Activated naive CD8-positive, alpha-beta T cell treated with anti-CD3 and anti-CD28 coated beads, Interleukin-2, amount 50 U/mL, for 16 hours (primary cell): ENCODE results near the gene RBM12.
"Not testable (repeated sequence)": the region's sequence is repeated elsewhere in the genome, so short reads cannot be mapped to it uniquely, and the experiment has no call there.

ENCODE experiments used
- DNase-seq: peaks from one replicate; pipeline ENCODE4 v3.0.0-alpha.2; 2020; ENCODE audit warnings: low read depth, low spot score

The RBM12 gene

GRCh38 chr20:35699127-35699956 lies 34.6 kb upstream of the RBM12 start, which contains the start of the genes NFS1 and ROMO1:
TSS of gene NFS1 (minus strand) at chr20:35699352. CDS start at chr20:35699288, 64 bp downstream.
TSS of gene ROMO1 (plus strand) at chr20:35699405. CDS start at chr20:35699633, 228 bp downstream.
- DNase-seq: peak; percentile 81

DNA sequence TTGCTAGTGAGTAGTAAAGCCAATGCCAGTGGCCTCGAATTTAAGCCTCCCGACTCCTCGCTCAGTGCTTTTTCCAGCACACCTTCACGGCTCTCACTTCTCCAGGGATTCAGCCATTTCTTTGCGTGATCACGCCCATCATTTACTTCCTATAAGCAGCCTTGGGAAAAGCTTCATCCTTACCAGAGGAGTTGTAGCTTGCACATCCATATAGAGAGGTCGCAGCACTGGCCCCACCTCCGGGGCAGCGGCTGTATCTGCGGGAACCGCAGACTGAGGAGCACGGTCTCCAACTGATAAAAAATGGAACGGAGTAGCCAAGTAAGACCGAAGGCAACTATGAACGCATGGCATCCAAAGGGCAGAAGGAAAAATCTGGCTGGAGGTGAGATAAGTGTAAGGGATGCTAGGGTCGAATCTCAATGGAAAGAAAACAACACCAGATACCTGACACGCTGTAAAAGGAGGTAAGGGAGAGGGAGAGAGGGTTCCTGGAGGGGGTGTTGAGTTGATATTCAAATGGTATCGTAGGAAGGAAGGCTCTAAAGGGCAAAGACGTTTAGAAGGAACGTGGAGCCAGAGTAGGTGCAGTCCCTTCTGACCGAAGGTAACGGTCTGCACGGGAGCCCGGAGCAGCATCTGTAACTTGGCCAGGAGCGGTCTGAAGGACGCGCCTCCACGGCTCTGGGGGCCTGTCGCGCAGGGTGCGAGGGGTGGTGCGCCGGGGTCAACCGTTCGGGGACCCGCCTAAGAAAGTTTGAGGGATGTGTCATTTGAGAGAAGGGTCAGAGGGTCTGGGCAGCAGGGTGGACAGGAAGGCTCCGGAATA lies 33.8 kb upstream of the RBM12 start:
- DNase-seq: no peak

DNA sequence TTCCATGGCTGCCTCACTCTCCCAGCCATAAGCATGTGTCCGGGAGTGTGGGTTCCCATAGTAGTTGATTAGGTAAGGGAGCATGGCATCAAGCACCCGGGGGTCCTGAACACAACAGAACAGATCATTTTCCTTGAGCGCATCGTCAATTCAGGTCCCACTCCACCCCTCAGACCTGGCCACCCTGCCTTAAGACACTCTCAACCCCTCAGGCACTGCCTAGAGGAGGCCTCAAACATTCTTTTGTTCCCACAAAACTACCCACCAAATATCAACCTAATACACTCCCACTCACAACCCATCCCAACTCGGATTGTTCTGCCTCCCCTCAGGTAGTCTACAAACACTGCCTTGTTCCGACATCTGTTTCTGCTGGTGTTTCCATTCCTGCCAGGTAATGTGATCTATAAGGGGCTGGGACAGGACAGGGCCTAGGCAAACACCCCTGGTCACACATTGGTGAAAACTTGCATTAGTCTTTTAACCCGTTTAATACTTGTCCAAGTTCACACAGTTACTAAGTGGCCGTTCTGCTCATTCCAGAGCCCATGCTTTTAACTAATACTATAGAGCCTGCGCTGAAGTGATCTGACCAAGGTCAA lies 33.1 kb upstream of the RBM12 start:
- DNase-seq: no peak

- DNase-seq: no peak
Observed at GRCh38 chr20:35695978-35696377, 31.3 kb upstream of the RBM12 start.

DNA sequence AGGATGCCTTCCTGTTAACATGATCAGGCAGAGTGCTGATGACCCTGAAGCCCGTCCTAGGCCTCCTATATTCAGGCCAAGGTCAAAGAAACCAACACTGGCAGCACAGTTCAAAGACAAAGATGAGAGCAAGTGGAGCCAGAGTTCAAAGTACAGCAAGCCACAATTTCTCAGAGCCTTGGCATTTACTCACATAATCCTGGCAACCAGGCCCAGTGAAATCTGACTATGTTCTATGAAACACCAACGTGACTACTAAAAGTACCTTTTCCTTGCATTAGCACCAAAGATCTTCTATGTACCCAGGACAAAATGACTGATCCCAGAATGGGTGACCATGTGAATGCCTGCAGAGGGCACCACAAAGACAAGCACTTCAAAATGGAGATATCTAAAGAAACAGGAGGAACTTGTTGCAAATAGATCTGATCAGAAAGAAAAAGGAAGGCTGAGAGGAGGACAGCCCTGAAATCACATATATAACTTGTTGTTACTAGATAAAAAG lies 30.6 kb upstream of the RBM12 start:
- no peak for DNase-seq

DNA sequence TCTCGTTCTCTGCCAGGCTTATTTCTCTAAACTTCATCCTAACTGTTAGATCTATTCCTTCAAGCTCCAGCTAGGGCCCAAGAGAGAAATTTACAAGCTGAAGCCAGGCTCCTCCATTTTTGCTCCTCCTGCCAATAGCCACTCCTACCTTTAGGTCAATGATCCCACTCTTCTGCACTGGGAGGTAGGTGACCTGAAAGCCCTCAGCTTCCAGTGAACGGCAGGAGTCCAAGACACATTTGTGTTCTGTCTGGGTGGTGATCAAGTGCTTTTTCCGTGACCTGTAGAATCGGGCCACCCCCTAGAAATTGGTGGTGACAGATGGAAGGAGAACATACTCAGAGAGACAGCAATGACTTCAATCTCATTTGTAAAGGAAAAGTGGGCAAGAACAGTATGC lies 25.6 kb upstream of the RBM12 start:
- DNase-seq: no peak

GRCh38 chr20:35686872-35687271 lies 22.2 kb upstream of the RBM12 start:
- DNase-seq: not testable (repeated sequence)

GRCh38 chr20:35685368-35685767 lies 20.7 kb upstream of the RBM12 start:
- DNase-seq: not testable (repeated sequence)

DNA sequence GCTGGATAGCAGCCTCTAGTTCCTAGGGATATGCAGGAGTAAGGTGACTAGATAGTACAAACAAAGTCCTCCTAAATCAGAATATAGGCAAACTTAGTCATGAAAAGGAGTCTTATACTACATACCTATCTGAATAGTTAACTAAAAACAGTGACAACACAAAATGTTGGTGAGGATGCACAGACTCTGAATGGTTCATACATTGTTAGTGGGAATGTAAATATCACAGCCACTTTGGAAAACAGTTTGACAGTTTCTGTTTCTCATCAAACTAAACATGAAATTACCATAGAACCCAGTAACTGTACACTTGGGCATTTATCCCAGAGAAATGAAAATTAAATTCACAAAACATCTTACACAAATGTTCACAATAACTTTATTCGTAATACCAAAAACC lies 17.3 kb upstream of the RBM12 start:
- DNase-seq: no peak

GRCh38 chr20:35680452-35681183 lies 15.9 kb upstream of the RBM12 start:
- DNase-seq: no peak

GRCh38 chr20:35674921-35675320 lies 10.2 kb upstream of the RBM12 start:
- DNase-seq: no peak

DNA sequence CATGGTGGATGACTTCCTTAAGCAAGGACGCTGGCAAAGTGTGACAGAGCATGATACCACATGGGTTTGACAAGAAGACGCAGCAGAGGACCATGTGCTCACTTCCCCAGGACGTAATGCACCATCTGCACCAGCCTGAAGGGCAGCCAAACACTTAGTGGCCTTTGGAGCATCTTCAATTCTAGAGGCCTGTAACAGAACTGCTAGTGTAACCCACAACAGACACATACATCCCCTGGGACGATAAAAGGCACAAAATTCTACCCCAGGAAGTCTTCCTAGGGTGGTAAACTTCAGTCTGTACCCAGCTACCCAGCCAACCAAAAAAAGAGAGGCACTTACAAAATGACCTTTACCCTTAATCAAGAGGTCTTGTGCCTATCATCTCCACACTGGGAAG lies 9.2 kb upstream of the RBM12 start:
- no peak for DNase-seq

DNA sequence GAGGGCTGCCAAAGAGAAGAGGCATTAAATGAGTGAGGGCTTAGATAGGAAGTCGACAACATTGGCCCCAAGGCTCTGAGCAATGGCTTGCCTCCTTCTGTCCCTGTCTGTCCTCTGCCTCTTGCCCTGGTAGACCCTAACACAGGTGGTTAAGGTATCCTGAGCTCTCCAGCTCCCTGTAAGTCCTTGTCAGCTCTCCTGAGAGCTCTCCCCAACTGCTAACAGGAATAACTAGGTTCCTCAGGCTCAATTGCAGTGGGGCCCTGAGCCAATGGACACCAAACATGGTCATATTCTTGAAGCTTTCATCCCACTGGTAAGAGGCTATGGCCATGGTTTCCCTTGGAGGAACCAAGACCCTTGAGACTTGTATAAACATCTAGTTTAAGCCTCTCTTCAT lies 5.0 kb upstream of the RBM12 start:
- no peak for DNase-seq

DNA sequence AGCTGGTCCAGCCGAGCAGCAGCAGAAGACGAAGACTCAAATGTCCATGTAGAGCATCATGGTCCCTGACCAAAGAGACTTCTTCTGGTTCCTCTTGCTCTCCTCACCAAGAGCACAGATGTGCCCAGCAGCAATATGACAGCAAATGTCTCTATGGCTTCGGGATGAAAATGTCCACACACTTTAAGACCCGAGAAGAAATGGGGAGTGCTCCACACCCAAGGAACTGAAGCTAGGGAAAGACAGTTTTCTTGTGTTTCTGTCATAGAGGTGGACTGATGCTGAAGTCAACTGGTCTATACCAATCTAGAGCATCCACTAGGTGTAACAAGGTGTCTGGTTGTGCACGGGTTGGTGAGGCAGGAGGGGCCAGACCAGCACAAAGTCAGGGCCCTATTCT lies 4.5 kb upstream of the RBM12 start:
- no peak for DNase-seq

- no peak for DNase-seq
Observed at GRCh38 chr20:35665949-35666288, 1.2 kb upstream of the RBM12 start.

- peak; percentile 47 for DNase-seq
Observed at GRCh38 chr20:35663516-35664465, 909 bp downstream of the RBM12 start.

DNA sequence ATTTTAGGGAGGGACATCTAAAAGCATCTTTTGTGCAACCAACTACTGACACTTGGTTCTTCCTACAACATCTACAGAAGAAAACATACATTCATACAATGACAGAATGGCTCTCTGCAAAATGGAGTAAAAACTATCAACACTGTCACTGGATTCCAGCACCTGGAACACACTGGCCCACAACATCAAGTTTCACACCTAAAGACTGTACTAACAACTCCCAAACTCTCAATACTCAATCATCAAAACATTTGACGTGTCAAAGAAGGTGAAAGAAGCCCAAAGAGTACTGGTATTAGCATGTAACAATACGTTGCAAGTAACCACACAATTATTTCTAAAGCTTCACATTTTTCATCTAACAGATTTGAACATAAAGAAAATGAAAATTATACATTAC lies 2.1 kb downstream of the RBM12 start:
- DNase-seq: no peak

DNA sequence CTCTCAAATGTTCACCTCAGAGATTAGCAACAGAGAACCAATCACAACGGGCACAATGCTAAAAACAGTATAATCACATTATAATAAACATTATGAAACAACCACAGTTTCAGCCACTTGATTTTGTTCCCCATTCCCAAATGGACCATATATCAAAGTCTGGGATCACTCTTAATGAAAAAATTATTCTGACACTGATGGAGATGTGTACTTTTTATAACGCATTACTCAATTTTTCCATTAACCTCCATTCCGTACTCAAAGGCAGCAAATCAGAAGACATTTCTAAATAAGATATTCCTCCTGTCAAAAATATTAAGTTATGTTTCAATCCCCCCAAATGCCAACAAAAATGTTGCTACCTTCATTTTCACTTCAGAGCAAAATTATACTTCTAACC lies 2.8 kb downstream of the RBM12 start:
- DNase-seq: no peak

GRCh38 chr20:35661053-35661452 lies 3.6 kb downstream of the RBM12 start:
- no peak for DNase-seq
